Measurements from ENCODE around the gene MESP1. TPM values are rescaled to one million over a fixed set of nuclear protein-coding genes. Genes with fewer than 3 reads are reported as not detected.

The MESP1 gene
- total RNA-seq, 1 experiment from 2014 or later, result not detected

DNA sequence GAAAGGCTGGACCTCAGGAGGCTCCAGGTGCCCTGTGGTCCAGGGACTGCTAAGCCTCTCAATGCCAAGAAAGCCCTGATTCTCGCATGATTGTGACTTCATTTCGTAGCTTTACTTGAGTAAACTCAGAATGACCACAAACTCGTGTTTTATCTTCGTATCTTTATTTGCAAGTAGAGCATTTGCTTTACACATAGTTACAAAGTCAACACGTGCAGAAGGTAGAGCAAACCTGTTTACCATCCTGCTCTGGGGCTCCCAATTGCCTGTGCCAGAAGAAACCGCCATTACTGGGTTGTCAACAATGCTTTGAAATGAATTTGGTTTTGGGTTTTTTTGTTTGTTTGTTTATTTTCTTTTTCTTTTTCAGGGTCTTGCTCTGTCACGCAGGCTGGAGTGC lies 5.8 kb upstream of the MESP1 start:
- Histone ChIP-seq H3K36me3 (ENCODE audit: insufficient read depth, low read length) (no peaks in the 10 kb centered on the region), H3K4me1 (ENCODE audit: low read length) (no peaks in the 10 kb centered on the region), H4K20me1 (ENCODE audit: insufficient read depth, low read depth, low read length) (no peaks in the 10 kb centered on the region), H3K27ac (ENCODE audit: low read length) (no peak overlapping the region), H3K4me3 (ENCODE audit: low read length) (no peak overlapping the region), H3K4me2 (ENCODE audit: low read depth, low read length, poor library complexity, severe bottlenecking) (no peak overlapping the region), H2AFZ (ENCODE audit: low read length) (no peak overlapping the region), H3K79me2 (ENCODE audit: low read length) (no peaks in the 10 kb centered on the region), H3K27me3 (ENCODE audit: low read length) (no peaks in the 10 kb centered on the region), H3K9me2 (replicated peaks; ENCODE audit: insufficient read depth, low read length) (no peaks in the 10 kb centered on the region), H3K9me3 (ENCODE audit: low read length) (no peaks in the 10 kb centered on the region), H3K9ac (ENCODE audit: low read length) (no peak overlapping the region)
- DNase-seq, result no peak

DNA sequence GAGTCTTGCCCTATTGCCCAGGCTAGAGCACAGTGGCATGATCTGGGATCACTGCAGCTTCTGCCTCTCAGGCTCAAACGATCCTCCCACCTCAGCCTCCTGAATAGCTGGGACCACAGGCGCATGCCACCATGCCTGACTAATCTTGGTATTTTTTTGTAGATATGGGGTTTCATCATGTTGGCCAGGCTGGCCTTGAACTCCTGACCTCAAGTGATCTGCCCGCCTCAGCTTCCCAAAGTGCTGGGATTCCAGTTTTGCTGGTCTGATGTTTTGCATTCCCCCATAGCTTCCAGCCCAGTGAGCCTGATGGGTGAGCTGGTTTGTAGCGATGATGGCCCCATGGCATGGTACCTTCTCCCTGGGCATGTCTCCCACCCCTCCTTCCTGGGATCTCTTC lies 4.7 kb upstream of the MESP1 start:
- H3K4me1 ChIP-seq (ENCODE audit: low read length), result peaks cover 8% of the 10 kb centered on the region
- H3K27ac ChIP-seq (ENCODE audit: low read length), result no peak overlapping the region
- DNase-seq, result no peak
- no peaks in the 10 kb centered on the region for H3K9me2 ChIP-seq (replicated peaks; ENCODE audit: insufficient read depth, low read length)
- H4K20me1 ChIP-seq (ENCODE audit: insufficient read depth, low read depth, low read length), result no peaks in the 10 kb centered on the region
- H3K4me3 ChIP-seq (ENCODE audit: low read length), result no peak overlapping the region
- no peak overlapping the region for H3K4me2 ChIP-seq (ENCODE audit: low read depth, low read length, poor library complexity, severe bottlenecking)
- H3K27me3 ChIP-seq (ENCODE audit: low read length), result no peaks in the 10 kb centered on the region
- no peaks in the 10 kb centered on the region for H3K79me2 ChIP-seq (ENCODE audit: low read length)
- H3K36me3 ChIP-seq (ENCODE audit: insufficient read depth, low read length), result no peaks in the 10 kb centered on the region
- no peak overlapping the region for H3K9ac ChIP-seq (ENCODE audit: low read length)
- H2AFZ ChIP-seq (ENCODE audit: low read length), result no peak overlapping the region
- H3K9me3 ChIP-seq (ENCODE audit: low read length), result no peaks in the 10 kb centered on the region

DNA sequence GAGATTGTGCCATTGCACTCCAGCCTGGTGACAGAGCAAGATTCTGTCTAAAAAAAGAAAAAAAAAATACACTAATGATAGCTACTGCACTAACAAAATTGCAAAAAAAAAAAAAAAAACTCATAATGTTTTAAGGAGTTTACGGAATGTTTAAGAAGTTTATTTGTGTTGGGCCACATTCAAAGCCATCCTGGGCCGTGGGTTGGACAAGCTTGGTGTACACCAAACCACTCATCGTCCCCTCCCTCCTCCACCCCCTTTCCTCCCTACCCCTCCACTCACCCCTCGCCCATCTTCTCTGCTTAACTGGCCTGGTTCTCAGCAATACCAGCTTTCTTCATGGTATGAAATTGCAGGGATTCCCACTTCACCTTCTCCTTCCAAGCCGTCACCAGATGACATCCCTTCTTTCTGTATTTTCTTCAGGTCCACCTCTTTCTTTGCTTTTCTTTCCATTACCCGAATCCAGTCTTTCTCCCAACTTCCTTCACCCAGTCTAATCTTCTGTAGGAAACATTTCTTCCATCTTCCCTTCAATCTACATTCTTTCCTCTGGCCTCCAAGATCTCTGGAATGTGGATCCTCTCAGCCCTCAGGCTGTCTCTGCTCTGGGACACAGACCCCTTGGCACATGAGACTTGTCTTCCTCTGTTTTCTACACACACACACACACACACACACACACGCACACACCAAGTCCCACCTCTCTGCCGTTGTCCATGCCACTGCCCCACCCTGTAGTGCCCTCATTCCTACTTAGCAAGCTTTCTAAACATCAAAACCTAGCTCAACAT lies 3.5 kb upstream of the MESP1 start:
- H3K4me2 ChIP-seq (ENCODE audit: low read depth, low read length, poor library complexity, severe bottlenecking), result no peak overlapping the region
- no peaks in the 10 kb centered on the region for H3K9me2 ChIP-seq (replicated peaks; ENCODE audit: insufficient read depth, low read length)
- H3K4me3 ChIP-seq (ENCODE audit: low read length), result no peak overlapping the region
- no peaks in the 10 kb centered on the region for H3K9me3 ChIP-seq (ENCODE audit: low read length)
- H3K27ac ChIP-seq (ENCODE audit: low read length), result no peak overlapping the region
- no peaks in the 10 kb centered on the region for H3K36me3 ChIP-seq (ENCODE audit: insufficient read depth, low read length)
- no peaks in the 10 kb centered on the region for H3K27me3 ChIP-seq (ENCODE audit: low read length)
- no peaks in the 10 kb centered on the region for H3K79me2 ChIP-seq (ENCODE audit: low read length)
- H3K9ac ChIP-seq (ENCODE audit: low read length), result no peak overlapping the region
- no peak for DNase-seq
- H3K4me1 ChIP-seq (ENCODE audit: low read length), result peaks cover 16% of the 10 kb centered on the region
- H2AFZ ChIP-seq (ENCODE audit: low read length), result no peak overlapping the region
- H4K20me1 ChIP-seq (ENCODE audit: insufficient read depth, low read depth, low read length), result no peaks in the 10 kb centered on the region

DNA sequence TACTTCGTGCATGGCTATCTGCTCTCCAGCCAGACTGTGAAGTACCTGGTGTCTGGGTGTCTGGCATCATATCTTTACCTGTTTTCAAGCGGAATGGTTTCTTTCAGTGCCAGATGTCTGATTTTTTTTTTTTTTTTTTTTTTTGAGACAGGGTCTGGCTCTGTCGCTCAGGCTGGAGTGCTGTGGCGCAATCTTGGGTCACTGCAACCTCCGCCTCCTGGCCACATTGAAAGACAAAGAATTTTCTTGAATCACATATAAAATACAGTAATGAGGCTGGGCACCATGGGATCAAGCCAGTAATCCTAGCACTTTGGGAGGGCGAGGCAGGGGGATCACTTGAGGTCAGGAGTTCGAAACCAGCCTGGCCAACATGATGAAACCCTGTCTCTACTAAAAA lies 2.8 kb upstream of the MESP1 start:
- no peak overlapping the region for H3K9ac ChIP-seq (ENCODE audit: low read length)
- H3K4me3 ChIP-seq (ENCODE audit: low read length), result no peak overlapping the region
- peaks cover 16% of the 10 kb centered on the region for H3K4me1 ChIP-seq (ENCODE audit: low read length)
- H4K20me1 ChIP-seq (ENCODE audit: insufficient read depth, low read depth, low read length), result no peaks in the 10 kb centered on the region
- no peaks in the 10 kb centered on the region for H3K79me2 ChIP-seq (ENCODE audit: low read length)
- DNase-seq, result no peak
- no peak overlapping the region for H3K4me2 ChIP-seq (ENCODE audit: low read depth, low read length, poor library complexity, severe bottlenecking)
- H3K36me3 ChIP-seq (ENCODE audit: insufficient read depth, low read length), result no peaks in the 10 kb centered on the region
- no peak overlapping the region for H2AFZ ChIP-seq (ENCODE audit: low read length)
- no peaks in the 10 kb centered on the region for H3K27me3 ChIP-seq (ENCODE audit: low read length)
- no peaks in the 10 kb centered on the region for H3K9me2 ChIP-seq (replicated peaks; ENCODE audit: insufficient read depth, low read length)
- no peak overlapping the region for H3K27ac ChIP-seq (ENCODE audit: low read length)
- H3K9me3 ChIP-seq (ENCODE audit: low read length), result no peaks in the 10 kb centered on the region

DNA sequence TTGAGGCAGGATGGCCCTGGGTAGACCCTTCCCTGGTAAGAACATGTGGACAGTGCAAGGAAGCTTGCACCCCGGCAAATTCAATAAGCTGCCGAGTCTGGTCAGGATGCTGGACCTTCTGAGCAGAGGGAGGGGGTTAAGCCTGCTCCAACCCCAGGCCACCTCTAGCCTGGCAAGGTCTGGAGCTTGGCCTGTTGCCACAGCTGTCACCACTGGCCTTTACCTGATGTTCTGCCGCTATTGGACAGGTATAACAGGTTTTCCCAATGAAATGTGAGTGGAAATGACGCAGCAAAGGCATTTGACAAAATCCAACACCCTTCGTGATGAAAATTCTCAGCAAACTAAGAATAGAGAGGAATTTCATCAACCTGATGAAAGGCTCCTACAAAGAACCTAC lies 699 bp upstream of the MESP1 start:
- no peaks in the 10 kb centered on the region for H3K9me2 ChIP-seq (replicated peaks; ENCODE audit: insufficient read depth, low read length)

DNA sequence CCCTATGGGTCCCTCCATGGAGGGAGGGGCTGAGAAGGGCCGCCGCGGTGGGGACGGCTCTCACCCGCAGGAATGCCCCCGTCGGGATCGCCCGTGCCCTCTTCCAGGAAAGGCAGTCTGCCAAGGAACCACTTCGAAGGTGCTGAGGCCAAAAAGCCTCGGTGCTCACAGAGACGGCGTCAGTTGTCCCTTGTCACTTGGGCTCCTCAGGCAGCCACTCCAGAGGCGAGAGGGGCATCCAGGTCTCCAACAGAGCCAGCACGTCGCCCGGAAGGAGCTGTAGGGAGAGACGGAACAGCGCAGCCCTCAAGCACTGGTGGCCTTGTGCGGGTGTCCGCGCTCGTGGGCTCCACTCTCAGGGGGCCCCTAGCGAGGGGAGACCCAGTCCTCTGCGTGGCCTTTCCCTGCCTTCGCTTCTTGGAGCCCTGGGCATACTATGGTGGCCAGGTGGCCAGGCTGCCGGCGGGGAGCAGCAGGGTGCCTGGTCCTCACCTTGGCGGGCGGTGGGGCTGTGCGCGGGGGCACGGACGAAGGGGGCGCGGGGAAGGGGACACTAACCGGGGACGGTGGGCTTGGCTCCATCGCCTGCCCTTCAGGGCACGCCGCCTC lies 994 bp downstream of the MESP1 start:
- H3K9ac ChIP-seq (ENCODE audit: low read length), result peak overlapping the region; percentile 86

More for the DNA sequence above, 699 bp upstream of the MESP1 start:
- H4K20me1 ChIP-seq (ENCODE audit: insufficient read depth, low read depth, low read length), result no peaks in the 10 kb centered on the region
- no peak overlapping the region for H2AFZ ChIP-seq (ENCODE audit: low read length)
- H3K79me2 ChIP-seq (ENCODE audit: low read length), result no peaks in the 10 kb centered on the region
- peaks cover 17% of the 10 kb centered on the region for H3K4me1 ChIP-seq (ENCODE audit: low read length)
- no peaks in the 10 kb centered on the region for H3K36me3 ChIP-seq (ENCODE audit: insufficient read depth, low read length)
- H3K4me3 ChIP-seq (ENCODE audit: low read length), result no peak overlapping the region
- no peaks in the 10 kb centered on the region for H3K9me3 ChIP-seq (ENCODE audit: low read length)
- H3K27ac ChIP-seq (ENCODE audit: low read length), result no peak overlapping the region
- peak overlapping the region; percentile 86; the same call in 1 of the 2 replicates for H3K9ac ChIP-seq (ENCODE audit: low read length)
- peak overlapping the region; percentile 80 for H3K4me2 ChIP-seq (ENCODE audit: low read depth, low read length, poor library complexity, severe bottlenecking)
- DNase-seq, result no peak
- H3K27me3 ChIP-seq (ENCODE audit: low read length), result no peaks in the 10 kb centered on the region

DNA sequence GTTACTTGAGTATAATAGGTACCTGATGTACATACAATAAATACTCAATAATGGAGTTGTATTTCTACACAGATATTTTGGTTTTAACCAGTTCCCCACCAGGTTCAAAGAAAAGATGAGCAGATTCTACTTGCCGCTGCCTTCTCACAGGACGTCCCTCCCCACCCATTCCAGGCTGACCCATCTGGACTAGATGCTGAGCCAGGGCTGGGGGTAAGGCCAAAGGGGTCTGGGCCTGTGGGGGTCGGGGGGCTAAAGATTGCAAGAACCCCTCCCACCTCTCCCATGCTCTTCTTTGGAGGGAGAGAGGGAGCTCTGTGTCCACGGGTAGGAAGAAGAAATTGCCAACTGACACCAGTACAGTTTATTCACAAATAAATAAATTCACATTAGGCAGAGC lies 1.5 kb downstream of the MESP1 start:
- Histone ChIP-seq H3K27ac (ENCODE audit: low read length) (no peak overlapping the region), H4K20me1 (ENCODE audit: insufficient read depth, low read depth, low read length) (no peaks in the 10 kb centered on the region), H3K9me3 (ENCODE audit: low read length) (no peaks in the 10 kb centered on the region), H3K9me2 (replicated peaks; ENCODE audit: insufficient read depth, low read length) (no peaks in the 10 kb centered on the region), H3K27me3 (ENCODE audit: low read length) (no peaks in the 10 kb centered on the region), H2AFZ (ENCODE audit: low read length) (no peak overlapping the region), H3K36me3 (ENCODE audit: insufficient read depth, low read length) (no peaks in the 10 kb centered on the region), H3K79me2 (ENCODE audit: low read length) (no peaks in the 10 kb centered on the region), H3K9ac (ENCODE audit: low read length) (no peak overlapping the region), H3K4me3 (ENCODE audit: low read length) (no peak overlapping the region), H3K4me2 (ENCODE audit: low read depth, low read length, poor library complexity, severe bottlenecking) (no peak overlapping the region), H3K4me1 (ENCODE audit: low read length) (peaks cover 18% of the 10 kb centered on the region)
- DNase-seq, result no peak

More for the DNA sequence above, 994 bp downstream of the MESP1 start:
- Histone ChIP-seq H4K20me1 (ENCODE audit: insufficient read depth, low read depth, low read length) (no peaks in the 10 kb centered on the region), H3K36me3 (ENCODE audit: insufficient read depth, low read length) (no peaks in the 10 kb centered on the region), H3K27ac (ENCODE audit: low read length) (no peak overlapping the region), H3K9me2 (replicated peaks; ENCODE audit: insufficient read depth, low read length) (no peaks in the 10 kb centered on the region), H3K4me3 (ENCODE audit: low read length) (peak overlapping the region; percentile 78; the same call in 1 of the 2 replicates), H3K79me2 (ENCODE audit: low read length) (no peaks in the 10 kb centered on the region), H3K27me3 (ENCODE audit: low read length) (no peaks in the 10 kb centered on the region), H2AFZ (ENCODE audit: low read length) (peak overlapping the region; percentile 81; the same call in 1 of the 2 replicates), H3K4me1 (ENCODE audit: low read length) (peaks cover 18% of the 10 kb centered on the region), H3K4me2 (ENCODE audit: low read depth, low read length, poor library complexity, severe bottlenecking) (peak overlapping the region; percentile 80), H3K9me3 (ENCODE audit: low read length) (no peaks in the 10 kb centered on the region)
- DNase-seq, result no peak

DNA sequence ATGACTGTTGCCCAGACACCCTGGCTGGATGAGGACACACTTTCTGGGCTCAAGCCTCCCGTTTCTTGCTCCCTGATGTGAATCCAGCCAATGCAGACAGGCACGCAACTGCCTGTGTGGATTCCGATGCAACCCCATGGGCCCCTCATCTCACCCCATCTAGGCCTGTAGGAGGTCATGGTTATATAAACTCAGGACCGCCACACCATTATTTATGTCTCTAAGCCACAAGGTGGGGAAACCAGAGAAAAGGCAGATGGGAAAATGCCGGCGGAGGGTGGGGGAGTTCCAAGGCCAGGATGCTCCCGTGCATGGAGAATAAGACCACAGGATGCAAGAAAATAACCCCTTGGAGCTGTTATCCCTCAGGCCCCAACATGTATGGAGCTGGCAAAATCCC lies 2.0 kb downstream of the MESP1 start:
- no peaks in the 10 kb centered on the region for H3K9me2 ChIP-seq (replicated peaks; ENCODE audit: insufficient read depth, low read length)
- no peak overlapping the region for H2AFZ ChIP-seq (ENCODE audit: low read length)
- H3K27me3 ChIP-seq (ENCODE audit: low read length), result no peaks in the 10 kb centered on the region
- no peak overlapping the region for H3K9ac ChIP-seq (ENCODE audit: low read length)
- H3K9me3 ChIP-seq (ENCODE audit: low read length), result no peaks in the 10 kb centered on the region
- H3K27ac ChIP-seq (ENCODE audit: low read length), result no peak overlapping the region
- H3K4me2 ChIP-seq (ENCODE audit: low read depth, low read length, poor library complexity, severe bottlenecking), result no peak overlapping the region
- H4K20me1 ChIP-seq (ENCODE audit: insufficient read depth, low read depth, low read length), result no peaks in the 10 kb centered on the region
- no peak overlapping the region for H3K4me3 ChIP-seq (ENCODE audit: low read length)
- H3K79me2 ChIP-seq (ENCODE audit: low read length), result no peaks in the 10 kb centered on the region
- H3K36me3 ChIP-seq (ENCODE audit: insufficient read depth, low read length), result no peaks in the 10 kb centered on the region
- H3K4me1 ChIP-seq (ENCODE audit: low read length), result peaks cover 18% of the 10 kb centered on the region
- no peak for DNase-seq

All from Karpas-422 (cell line).